Heart left ventricle (tissue), 13 donors: ENCODE results near the gene RELA.

Experiments
- POLR2A ChIP-seq, 2 donors: fragments of 450-650 bp; IDR thresholded peaks; one replicate each; pipeline ENCODE4 v1.6.1; 2017; ENCODE audit warnings: antibody characterized with exemption in 2 of 2, mild to moderate bottlenecking in 2 of 2, moderate library complexity in 2 of 2
- TF ChIP-seq, protein P1 (sequence below), 12 donors: fragments of 200-600 bp; sonication (generic) in 4 of 12; IDR thresholded peaks; one replicate each; pipeline versions ENCODE4 v1.5.0 to v1.8.0; 2018 to 2022; ENCODE audit warnings: antibody characterized with exemption in 12 of 12, mild to moderate bottlenecking in 5 of 12
- donor health status: ischemic (EF 13 %, LVEDD 7.1; RV severe dilation, severe dysfunction).
- donor health status: DM: no; HTN: yes; CAD: no.
- donor health status: DM: no; HTN: no; CAD: no.
- donor health status: ischemic (EF 25% LVEDD 6.9; RV normal size, moderate dysfunction).
- donor health status: ischemic (EF 25% LVEDD 5.7; RV mildly dilated, moderate dysfunction).
- donor health status: ischemic (EF 35%, LVEDD 5.7; RV mildly dilated, moderate dysfunction).
- donor health status: nonischemic (EF 11% LVEDD 7.7; RV severe dilation, severe dysfunction).
- donor health status: DM: yes; HTN: yes; CAD: no.
- donor health status: PGD.
- donor health status: ischemic (EF 29% LVEDD 5.4; RV normal size, mild dysfunction).
- donor health status: nonischemic (EF 23%, LVEDD 6.1; RV moderate dilation, normal function).

DNA sequence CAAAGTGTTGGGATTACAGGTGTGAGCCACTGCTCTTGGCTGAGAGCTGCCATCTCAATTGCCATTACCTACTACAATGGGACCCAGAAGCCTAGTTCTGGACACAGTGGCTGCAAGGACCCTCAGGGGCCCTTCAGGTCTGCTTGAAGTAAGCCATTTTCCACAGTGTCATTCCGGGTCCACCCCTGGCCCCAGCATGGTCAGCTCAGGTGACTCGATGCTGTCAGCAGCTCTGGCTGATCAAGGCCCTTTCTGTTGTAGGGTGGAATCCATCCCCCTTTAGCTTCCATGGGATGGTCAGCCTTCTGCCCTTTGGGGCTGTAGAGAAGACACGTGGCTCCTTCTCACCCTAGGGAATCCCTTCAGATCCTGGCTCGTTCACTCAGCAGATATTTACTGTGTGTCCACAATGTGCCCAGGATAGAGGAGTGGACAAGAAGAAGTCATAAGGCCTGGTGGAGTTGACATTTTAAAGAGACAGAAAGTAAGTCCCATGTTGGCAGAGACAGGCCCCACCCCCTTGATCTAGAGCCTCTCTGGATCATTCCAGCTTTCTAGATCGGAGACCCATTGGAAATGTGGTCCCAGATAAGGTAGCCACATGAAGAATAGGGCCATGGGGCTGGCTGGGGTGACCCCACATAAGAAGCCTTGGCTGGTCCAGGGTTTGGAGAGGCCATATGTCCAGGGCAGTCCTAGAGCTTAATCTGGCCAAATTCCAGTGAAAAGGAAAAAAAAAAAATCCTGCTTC lies 34.3 kb upstream of the RELA start:
- TF ChIP-seq POLR2A (IDR thresholded peaks at IDR 0.05), result no peak
- TF ChIP-seq, protein P1, sequence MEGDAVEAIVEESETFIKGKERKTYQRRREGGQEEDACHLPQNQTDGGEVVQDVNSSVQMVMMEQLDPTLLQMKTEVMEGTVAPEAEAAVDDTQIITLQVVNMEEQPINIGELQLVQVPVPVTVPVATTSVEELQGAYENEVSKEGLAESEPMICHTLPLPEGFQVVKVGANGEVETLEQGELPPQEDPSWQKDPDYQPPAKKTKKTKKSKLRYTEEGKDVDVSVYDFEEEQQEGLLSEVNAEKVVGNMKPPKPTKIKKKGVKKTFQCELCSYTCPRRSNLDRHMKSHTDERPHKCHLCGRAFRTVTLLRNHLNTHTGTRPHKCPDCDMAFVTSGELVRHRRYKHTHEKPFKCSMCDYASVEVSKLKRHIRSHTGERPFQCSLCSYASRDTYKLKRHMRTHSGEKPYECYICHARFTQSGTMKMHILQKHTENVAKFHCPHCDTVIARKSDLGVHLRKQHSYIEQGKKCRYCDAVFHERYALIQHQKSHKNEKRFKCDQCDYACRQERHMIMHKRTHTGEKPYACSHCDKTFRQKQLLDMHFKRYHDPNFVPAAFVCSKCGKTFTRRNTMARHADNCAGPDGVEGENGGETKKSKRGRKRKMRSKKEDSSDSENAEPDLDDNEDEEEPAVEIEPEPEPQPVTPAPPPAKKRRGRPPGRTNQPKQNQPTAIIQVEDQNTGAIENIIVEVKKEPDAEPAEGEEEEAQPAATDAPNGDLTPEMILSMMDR (IDR thresholded peaks at IDR 0.05), result no peak
